AG10803 (cell line): ENCODE data around the gene SP1.
"Not testable (repeated sequence)": the region's sequence is repeated elsewhere in the genome, so short reads cannot be mapped to it uniquely, and the experiment has no call there.

Experiments used
- DNase-seq: peaks from one replicate; pipeline ENCODE4 v3.0.0; 2010; ENCODE audit warnings: low read depth
- H3K4me3 ChIP-seq: 2 replicates; pipeline ENCODE4 v1.5.1; 2011; ENCODE audit warnings: mild to moderate bottlenecking, low read length, control low read depth
- TF ChIP-seq, protein P1 (sequence below): conservative IDR thresholded peaks from 2 replicates; pipeline ENCODE4 v1.5.1; 2011; ENCODE audit warnings: mild to moderate bottlenecking, low read length, control low read depth, inconsistent platforms

The SP1 gene

DNA sequence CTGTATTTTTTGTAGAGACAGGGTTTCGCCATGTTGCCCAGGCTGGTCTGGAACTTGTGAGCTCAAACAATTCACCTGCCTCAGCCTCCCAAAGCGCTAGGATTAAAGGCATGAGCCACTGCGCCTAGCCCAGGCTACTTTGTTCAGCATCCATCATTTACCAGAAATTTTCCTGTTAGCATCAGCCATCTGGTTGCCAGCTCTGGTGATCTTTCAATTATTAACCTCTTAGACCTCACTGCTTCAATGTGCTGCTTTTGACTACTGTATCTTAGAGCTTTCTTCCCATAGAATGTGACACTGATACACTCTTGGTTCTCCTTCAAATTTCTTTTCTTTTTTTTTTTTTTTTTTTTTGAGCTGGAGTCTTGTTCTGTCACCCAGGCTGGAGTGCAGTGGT, 38.2 kb downstream of the SP1 start:
- no peak overlapping the region for H3K4me3 ChIP-seq
- no peak for DNase-seq
- TF ChIP-seq, protein P1, sequence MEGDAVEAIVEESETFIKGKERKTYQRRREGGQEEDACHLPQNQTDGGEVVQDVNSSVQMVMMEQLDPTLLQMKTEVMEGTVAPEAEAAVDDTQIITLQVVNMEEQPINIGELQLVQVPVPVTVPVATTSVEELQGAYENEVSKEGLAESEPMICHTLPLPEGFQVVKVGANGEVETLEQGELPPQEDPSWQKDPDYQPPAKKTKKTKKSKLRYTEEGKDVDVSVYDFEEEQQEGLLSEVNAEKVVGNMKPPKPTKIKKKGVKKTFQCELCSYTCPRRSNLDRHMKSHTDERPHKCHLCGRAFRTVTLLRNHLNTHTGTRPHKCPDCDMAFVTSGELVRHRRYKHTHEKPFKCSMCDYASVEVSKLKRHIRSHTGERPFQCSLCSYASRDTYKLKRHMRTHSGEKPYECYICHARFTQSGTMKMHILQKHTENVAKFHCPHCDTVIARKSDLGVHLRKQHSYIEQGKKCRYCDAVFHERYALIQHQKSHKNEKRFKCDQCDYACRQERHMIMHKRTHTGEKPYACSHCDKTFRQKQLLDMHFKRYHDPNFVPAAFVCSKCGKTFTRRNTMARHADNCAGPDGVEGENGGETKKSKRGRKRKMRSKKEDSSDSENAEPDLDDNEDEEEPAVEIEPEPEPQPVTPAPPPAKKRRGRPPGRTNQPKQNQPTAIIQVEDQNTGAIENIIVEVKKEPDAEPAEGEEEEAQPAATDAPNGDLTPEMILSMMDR, result no peak

DNA sequence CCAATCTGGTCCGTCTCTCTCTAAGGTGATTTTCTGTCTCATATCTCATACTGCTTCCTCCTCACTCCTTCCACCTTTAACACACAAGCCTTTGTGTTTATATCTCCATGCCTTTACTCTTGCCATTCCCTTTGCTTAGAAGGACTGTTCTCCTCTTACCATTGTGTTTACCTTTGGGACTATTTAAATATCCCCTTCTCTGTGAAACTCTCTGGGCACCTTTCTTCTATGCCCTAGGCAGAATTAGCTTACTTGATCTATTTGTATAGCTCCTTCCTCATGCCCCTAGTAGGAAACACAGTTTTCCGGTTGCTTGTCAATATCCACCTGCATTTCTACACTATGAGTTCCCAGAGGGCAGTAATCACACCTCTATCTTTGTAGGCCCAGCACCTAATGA, 39.8 kb downstream of the SP1 start:
- no peak for DNase-seq
- no peak overlapping the region for H3K4me3 ChIP-seq
- TF ChIP-seq, protein P1, result no peak

DNA sequence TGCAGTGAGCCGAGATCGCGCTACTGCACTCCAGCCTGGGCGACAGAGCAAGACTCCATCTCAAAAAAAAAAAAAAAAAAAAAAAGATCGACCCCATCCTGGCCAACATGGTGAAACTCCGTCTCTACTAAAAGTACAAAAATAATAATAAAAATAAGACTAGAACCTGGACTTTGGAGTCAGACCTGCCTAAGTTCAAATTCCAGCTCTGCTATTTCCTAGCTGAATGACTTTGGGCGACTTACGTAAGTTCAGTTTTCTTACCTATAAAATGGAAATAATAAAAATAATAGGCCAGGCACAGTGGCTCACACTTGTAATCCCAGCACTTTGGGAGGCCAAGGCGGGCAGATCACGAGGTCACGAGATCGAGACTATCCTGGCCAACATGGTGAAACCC, 42.3 kb downstream of the SP1 start:
- not testable (repeated sequence) for DNase-seq

DNA sequence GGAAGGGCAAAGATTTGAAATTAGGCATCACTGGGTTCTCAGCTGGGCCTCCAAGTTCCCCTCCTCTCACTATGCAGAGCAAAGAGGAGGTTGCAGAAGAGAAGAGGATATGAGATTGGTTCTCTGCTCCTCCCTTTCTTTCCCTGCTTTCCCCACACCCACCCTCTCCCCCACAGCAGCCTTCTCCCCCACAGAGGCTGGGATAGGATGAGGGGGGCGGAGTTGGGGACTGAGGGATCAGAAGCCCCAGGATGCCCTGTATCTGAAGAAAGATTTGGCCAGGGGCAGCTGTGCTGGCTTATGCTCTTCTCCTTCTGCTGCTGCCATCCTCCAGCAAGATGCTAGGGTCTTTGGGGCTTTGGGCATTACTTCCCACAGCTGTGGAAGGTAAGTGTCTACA, 43.6 kb downstream of the SP1 start, which contains the start of gene AMHR2:
Gene AMHR2 (plus strand): TSS at position 259 of the 400 bp plus-strand sequence. CDS start 80 bp downstream, at position 339.
- TF ChIP-seq, protein P1, result no peak
- no peak for DNase-seq
- no peak within 1 kb of the TSS for H3K4me3 ChIP-seq

More for the DNA sequence above, 42.3 kb downstream of the SP1 start:
- not testable (repeated sequence) for H3K4me3 ChIP-seq

DNA sequence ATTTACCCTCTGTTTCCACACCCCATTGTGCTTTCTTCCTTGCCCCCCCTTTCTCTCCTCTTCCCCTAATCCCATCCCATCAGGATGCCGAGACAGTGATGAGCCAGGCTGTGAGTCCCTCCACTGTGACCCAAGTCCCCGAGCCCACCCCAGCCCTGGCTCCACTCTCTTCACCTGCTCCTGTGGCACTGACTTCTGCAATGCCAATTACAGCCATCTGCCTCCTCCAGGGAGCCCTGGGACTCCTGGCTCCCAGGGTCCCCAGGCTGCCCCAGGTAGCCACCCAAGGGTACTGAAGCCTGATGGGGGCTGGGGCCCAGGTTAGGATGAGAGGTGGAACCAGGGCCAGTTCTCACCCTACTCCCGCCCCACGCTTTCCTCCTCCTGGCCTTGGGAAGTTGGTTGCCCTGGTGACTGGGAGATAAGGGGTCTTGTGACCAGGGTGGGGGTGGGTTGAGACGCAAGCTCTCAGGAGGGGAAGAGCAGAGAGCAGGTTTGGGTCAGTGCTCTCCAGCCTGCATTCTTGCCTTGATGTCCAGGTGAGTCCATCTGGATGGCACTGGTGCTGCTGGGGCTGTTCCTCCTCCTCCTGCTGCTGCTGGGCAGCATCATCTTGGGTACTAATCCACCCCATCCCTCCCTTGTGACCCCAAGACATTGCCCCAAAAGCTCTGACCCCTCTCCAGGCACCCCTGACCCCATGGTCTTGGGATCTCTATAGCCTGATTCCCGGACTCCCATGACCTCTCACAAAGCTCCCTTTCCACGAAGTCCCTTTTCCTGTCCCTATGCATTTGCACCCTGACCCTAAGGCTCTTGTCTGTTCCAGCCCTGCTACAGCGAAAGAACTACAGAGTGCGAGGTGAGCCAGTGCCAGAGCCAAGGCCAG, 44.9 kb downstream of the SP1 start:
- H3K4me3 ChIP-seq, result no peak overlapping the region
- DNase-seq, result no peak
- TF ChIP-seq, protein P1, result no peak

DNA sequence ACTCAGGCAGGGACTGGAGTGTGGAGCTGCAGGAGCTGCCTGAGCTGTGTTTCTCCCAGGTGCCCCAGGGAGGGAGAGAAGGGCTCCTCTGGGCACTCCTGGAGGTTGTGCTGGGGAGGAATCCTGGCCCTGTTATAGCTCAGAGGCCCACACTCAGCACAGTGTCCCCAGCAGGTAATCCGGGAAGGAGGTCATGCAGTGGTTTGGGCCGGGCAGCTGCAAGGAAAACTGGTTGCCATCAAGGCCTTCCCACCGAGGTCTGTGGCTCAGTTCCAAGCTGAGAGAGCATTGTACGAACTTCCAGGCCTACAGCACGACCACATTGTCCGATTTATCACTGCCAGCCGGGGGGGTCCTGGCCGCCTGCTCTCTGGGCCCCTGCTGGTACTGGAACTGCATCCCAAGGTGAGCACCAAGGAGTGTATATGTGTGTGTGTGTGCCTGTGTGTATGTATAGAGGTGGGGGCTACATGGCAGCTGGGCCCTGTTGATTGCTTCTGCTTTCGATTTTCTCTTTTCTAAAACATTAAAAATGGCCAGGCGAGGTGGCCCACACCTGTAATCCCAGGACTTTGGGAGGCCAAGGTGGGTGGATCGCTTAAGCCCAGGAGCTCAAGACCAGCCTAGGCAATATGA, 45.7 kb downstream of the SP1 start:
- TF ChIP-seq, protein P1, result no peak
- no peak overlapping the region for H3K4me3 ChIP-seq
- DNase-seq, result no peak

DNA sequence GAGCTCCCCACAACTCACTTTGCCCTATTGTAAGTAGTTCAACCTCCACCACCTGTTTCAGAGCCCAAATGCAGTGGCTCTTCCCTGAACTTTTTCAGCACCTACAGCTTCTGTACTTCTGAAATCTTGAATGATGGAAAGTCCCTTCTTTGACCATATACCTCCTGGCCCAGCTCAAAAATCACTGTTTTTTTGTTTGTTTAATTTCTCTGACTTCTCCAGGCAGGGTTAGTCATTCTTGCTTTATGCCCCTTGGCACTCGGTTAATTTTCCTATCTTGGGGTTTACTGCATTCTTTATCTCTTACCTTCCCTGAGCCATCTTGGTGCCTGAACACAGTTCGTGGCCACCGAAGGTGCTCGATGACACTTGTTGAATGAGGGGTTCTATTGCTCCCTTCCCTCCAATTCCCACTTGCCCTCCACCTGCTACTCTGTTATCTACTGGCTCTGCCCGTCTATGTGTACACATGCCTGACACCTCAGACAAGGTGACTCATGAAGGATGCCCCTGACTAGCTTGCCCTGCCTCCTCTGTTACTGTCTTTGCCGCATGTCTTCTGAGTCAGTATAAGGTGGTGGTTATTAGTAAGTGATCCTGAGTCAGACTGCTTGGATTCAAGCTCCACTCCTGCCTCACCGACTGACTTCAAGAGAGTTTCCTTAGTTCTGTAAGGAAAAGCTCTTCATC, 48.1 kb downstream of the SP1 start:
- H3K4me3 ChIP-seq, result no peak overlapping the region
- TF ChIP-seq, protein P1, result no peak
- DNase-seq, result peak; percentile 78
